K562 (cell line): Measurements from ENCODE around the gene APOBEC3G. TPM values are rescaled to one million over a fixed set of nuclear protein-coding genes. Genes with fewer than 3 reads are reported as not detected.

ENCODE experiments used
- ATAC-seq: fragments of 200-7000 bp; cut with Tn5 transposase; 3 replicates; pipeline ENCODE4 v1.9.1; 2020; ENCODE audit warnings: moderate library complexity
- BruUV-seq: library from RNA; stranded (reverse); fragments of 400-500 nt; replicated peaks from 2 replicates; lab custom pipeline; 2021; lab: Mats Ljungman, UMichigan
- CTCF ChIA-PET: fragments of 300-600 bp; formaldehyde crosslinking; extraction: SDS; loops from one replicate; lab custom pipeline; 2021; ENCODE audit warnings: low intra/inter-chr PET ratio; lab: Yijun Ruan, JAX
- POLR2A ChIA-PET: fragments of 300-600, 350-650 bp; sonication (Branson Sonifier 250); formaldehyde crosslinking; extraction: SDS; loops from one replicate; lab custom pipeline; 2021; ENCODE audit warnings: antibody characterized with exemption, inconsistent platforms; lab: Yijun Ruan, JAX
- DNase-seq, 4 experiments: peaks; one replicate each; pipeline versions ENCODE4 v3.0.0 to v3.0.0-alpha.2; 2011 to 2018; ENCODE audit warnings: low spot score in 3 of 4, mixed read lengths in 3 of 4; ENCODE audit errors: extremely low read depth in 1 of 4
- FAIRE-seq: peaks from 2 replicates; lab custom pipeline; 2011; peaks lifted over from hg19 to GRCh38; lab: Jason Lieb, UNC
- H2AFZ ChIP-seq: 2 replicates; pipeline ENCODE4 v1.6.0; 2011; ENCODE audit warnings: low read depth, low read length, control low read depth, inconsistent platforms
- H3K27ac ChIP-seq: fragments of 200-600 bp; 3 replicates; pipeline ENCODE4 v1.8.0; 2011; ENCODE audit warnings: low read depth, mild to moderate bottlenecking, control low read depth, inconsistent platforms, low read length, moderate library complexity, mixed read lengths; ENCODE audit errors: extremely low read depth
- H3K27me3 ChIP-seq, 2 experiments: fragments of 300-600 bp in 1 of 2; 2 replicates in 1 of 2; 3 replicates in 1 of 2; pipeline versions ENCODE4 v1.6.0 to v1.8.0; 2011; ENCODE audit warnings: inconsistent platforms in 2 of 2, low read length in 2 of 2, mild to moderate bottlenecking in 1 of 2, mixed read lengths in 1 of 2, moderate library complexity in 1 of 2; ENCODE audit not compliant: control insufficient read depth in 2 of 2, insufficient read depth in 2 of 2
- H3K36me3 ChIP-seq: fragments of 300-600 bp; 3 replicates; pipeline ENCODE4 v1.8.0; 2011; ENCODE audit warnings: mild to moderate bottlenecking, low read length, inconsistent platforms; ENCODE audit not compliant: control insufficient read depth, insufficient read depth
- H3K4me1 ChIP-seq, 2 experiments: fragments of 200-600 bp in 1 of 2; replicated peaks in 1 of 2; 2 replicates in 1 of 2; 3 replicates in 1 of 2; pipeline versions ENCODE4 v1.5.1 to v1.8.0; 2011; ENCODE audit warnings: inconsistent platforms in 2 of 2, low read length in 2 of 2, mild to moderate bottlenecking in 1 of 2, mixed read lengths in 1 of 2, moderate library complexity in 1 of 2; ENCODE audit not compliant: control insufficient read depth in 2 of 2, insufficient read depth in 2 of 2
- H3K4me2 ChIP-seq: 2 replicates; pipeline ENCODE4 v1.6.1; 2011; ENCODE audit warnings: low read length, control low read depth, inconsistent platforms, mixed read lengths; ENCODE audit not compliant: insufficient read depth
- H3K4me3 ChIP-seq: fragments of 200-600 bp; sonication (generic), shearing (Covaris generic); 2 replicates; pipeline ENCODE4 v1.5.1; 2016; ENCODE audit warnings: control low read depth, inconsistent platforms
- H3K79me2 ChIP-seq: fragments of 200-600 bp; 3 replicates; pipeline ENCODE4 v1.8.0; 2011; ENCODE audit warnings: low read length, inconsistent platforms; ENCODE audit not compliant: control insufficient read depth, insufficient read depth
- H3K9ac ChIP-seq, 2 experiments: 2 replicates each; pipeline versions ENCODE4 v1.6.0 to v1.6.1; 2011; ENCODE audit warnings: low read depth in 2 of 2, low read length in 2 of 2, control low read depth in 1 of 2, inconsistent platforms in 1 of 2, mild to moderate bottlenecking in 1 of 2, mixed read lengths in 1 of 2; ENCODE audit not compliant: insufficient read depth in 1 of 2
- H3K9me1 ChIP-seq: one replicate; pipeline ENCODE4 v1.6.0; 2011; ENCODE audit warnings: inconsistent platforms, mild to moderate bottlenecking, low read length, moderate library complexity; ENCODE audit not compliant: control insufficient read depth, insufficient read depth
- H3K9me3 ChIP-seq: replicated peaks from 2 replicates; pipeline ENCODE4 v1.5.1; 2011; ENCODE audit warnings: low read depth, low read length, inconsistent platforms; ENCODE audit not compliant: control insufficient read depth, insufficient read depth
- H4K20me1 ChIP-seq: replicated peaks from 2 replicates; pipeline ENCODE4 v1.6.1; 2011; ENCODE audit warnings: low read length, inconsistent platforms, mixed read lengths; ENCODE audit not compliant: control insufficient read depth, insufficient read depth
- ARID1B ChIP-seq: fragments of 450-650 bp; IDR thresholded peaks from 2 replicates; pipeline ENCODE4 v1.6.1; 2016; ENCODE audit warnings: antibody characterized with exemption, mild to moderate bottlenecking, inconsistent platforms
- BRD4 ChIP-seq: fragments of 200-600 bp; sonication (generic); IDR thresholded peaks from 2 replicates; pipeline ENCODE4 v1.6.1; 2017; ENCODE audit warnings: inconsistent platforms
- CCNT2 ChIP-seq: IDR thresholded peaks from 2 replicates; pipeline ENCODE4 v1.6.1; 2011; ENCODE audit warnings: borderline replicate concordance, low read depth, mild to moderate bottlenecking, moderate library complexity, mixed read lengths, low read length; ENCODE audit not compliant: insufficient read length; ENCODE audit errors: extremely low read depth
- CREBBP ChIP-seq: IDR thresholded peaks from one replicate; pipeline ENCODE4 v1.6.1; 2012; ENCODE audit warnings: low read depth, mild to moderate bottlenecking, control low read depth, inconsistent platforms, low read length
- CREM ChIP-seq: IDR thresholded peaks from 2 replicates; pipeline ENCODE4 v1.6.1; 2014; ENCODE audit warnings: antibody characterized with exemption, low read depth
- EP300 ChIP-seq: IDR thresholded peaks from 2 replicates; pipeline ENCODE4 v1.6.1; 2012; ENCODE audit warnings: low read length, improper control_type of control experiment
- RBM17 ChIP-seq: fragments of 200-400 bp; formaldehyde crosslinking; IDR thresholded peaks from 2 replicates; pipeline ENCODE4 v1.6.1; 2017; ENCODE audit warnings: low read depth, mild to moderate bottlenecking, low read length, borderline replicate concordance
- RBM39 ChIP-seq: fragments of 200-400 bp; formaldehyde crosslinking; optimal IDR thresholded peaks from 2 replicates; pipeline ENCODE3; 2018; ENCODE audit warnings: low read depth, low read length
- RCOR1 ChIP-seq, 2 experiments: IDR thresholded peaks; 2 replicates each; pipeline ENCODE4 v1.6.1; 2012; ENCODE audit warnings: low read depth in 2 of 2, low read length in 2 of 2, borderline replicate concordance in 1 of 2, improper control_type of control experiment in 1 of 2
- SIX5 ChIP-seq, 2 experiments: IDR thresholded peaks; 2 replicates each; pipeline ENCODE4 v1.6.1; 2011; ENCODE audit warnings: low read length in 2 of 2, borderline replicate concordance in 1 of 2, low read depth in 1 of 2, mild to moderate bottlenecking in 1 of 2, moderate library complexity in 1 of 2; ENCODE audit not compliant: insufficient read depth in 1 of 2
- ZMIZ1 ChIP-seq, 2 experiments: fragments of 150-350 bp in 1 of 2; IDR thresholded peaks; 2 replicates each; pipeline ENCODE4 v1.6.1; 2012 to 2016; ENCODE audit warnings: low read depth in 2 of 2, low read length in 2 of 2, mild to moderate bottlenecking in 1 of 2, moderate library complexity in 1 of 2
- ZNF583 ChIP-seq: fragments of 250-450 bp; sonication (Bioruptor Pico); IDR thresholded peaks from 2 replicates; pipeline ENCODE4 v1.4.0; 2020
- WGBS: fragments of 100-300 bp; shearing (Covaris generic); methylation state at CpG from one replicate; pipeline ENCODE4 v1.1.6; 2016; ENCODE audit warnings: low coverage, mixed read lengths; ENCODE audit not compliant: insufficient coverage; ENCODE audit errors: missing lambda C conversion rate; 5-methylcytosine and 5-hydroxymethylcytosine counted together
- in situ Hi-C: fragments of 300-500 bp; cut with MboI; formaldehyde crosslinking; loops from 4 replicates; pipeline ENCODE4 v1.15.0; 2018; ENCODE audit warnings: inconsistent platforms, mixed read lengths
- intact Hi-C: fragments of 100-400 bp; cut with micrococcal nuclease; formaldehyde crosslinking; loops from 2 replicates; pipeline ENCODE4 v1.14.2; 2022
- polyA plus RNA-seq, 8 experiments: library from polyadenylated mRNA; depleted of rRNA in 4 of 8; stranded (reverse) in 5 of 8; unstranded in 3 of 8; fragments of >200 nt; fragmentation: Nextera tagmentation in 2 of 8; fragmentation: Illumina TruSeq in 1 of 8; extraction: Ambion mirVana in 2 of 8; extraction: Trizol in 1 of 8; gene quantifications; 2 replicates each; pipeline versions ENCODE4 v1.2.1 to v1.2.3, GENCODE V29; 2011 to 2014; ENCODE audit warnings: inconsistent platforms in 1 of 8, missing spikeins in 1 of 8
- total RNA-seq, 7 experiments: library from RNA; depleted of rRNA in 6 of 7; stranded (reverse); fragments of >200 nt in 6 of 7; fragmentation: Illumina TruSeq in 2 of 7; extraction: Trizol in 2 of 7; gene quantifications; 2 replicates each; pipeline versions ENCODE4 v1.2.1 to v1.2.3, GENCODE V29; 2011 to 2021; ENCODE audit warnings: low replicate concordance in 1 of 7
- TF ChIP-seq, protein P1 (sequence below): fragments of 250-450 bp; sonication (Bioruptor Pico); IDR thresholded peaks from 2 replicates; pipeline ENCODE4 v1.4.0; 2020

Gene APOBEC3G
- total and polyA plus RNA-seq, 9 of the 15 experiments (the other 6 are each of a cell fraction or from before 2014, with no cell fraction given) = 5.2 to 20.8 (median 11.4) TPM

DNA sequence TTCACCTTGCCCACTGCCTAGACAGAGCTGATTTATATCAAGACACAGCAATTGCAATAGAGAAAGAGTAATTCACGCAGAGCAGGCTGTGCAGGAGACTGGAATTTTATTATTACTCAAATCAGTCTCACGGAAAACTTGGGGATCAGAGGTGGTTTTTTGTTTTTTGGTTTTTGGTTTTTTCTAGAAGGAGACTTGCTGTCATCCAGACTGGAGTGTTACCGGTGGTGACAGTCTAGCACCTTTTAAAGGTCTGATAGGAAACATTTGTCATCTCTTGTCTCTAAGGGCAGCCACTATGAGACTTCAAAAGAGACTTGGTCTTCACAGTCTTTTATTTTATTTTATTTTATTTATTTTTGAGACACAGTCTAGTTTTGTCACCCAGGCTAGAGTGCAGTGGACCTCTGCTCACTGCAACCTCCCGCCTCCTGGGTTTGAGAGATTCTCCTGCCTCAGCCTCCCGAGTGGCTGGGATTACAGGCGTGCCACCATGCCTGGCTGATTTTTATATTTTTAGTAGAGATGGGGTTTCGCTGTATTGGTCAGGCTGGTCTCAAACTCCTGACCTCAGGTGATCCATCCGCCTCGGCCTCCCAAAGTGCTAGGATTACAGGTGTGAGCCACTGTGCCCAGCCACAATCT is 39.0 kb downstream of the APOBEC3G start:
- H3K27ac ChIP-seq = no peak overlapping the region
- ChIA-PET POLR2A (interaction anchor here (0.6 kb wide), 1 partner anchor 280 kb away, joined by 3 read pairs; no protein-coding TSS in a partner anchor), CTCF (no interaction called here)
- H3K9ac ChIP-seq = no peak overlapping the region
- WGBS = 58% methylated on average over 9 of the region's 9 CpGs
- H3K4me1 ChIP-seq = no peaks in the 10 kb centered on the region; a peak in 2 of 5 replicates
- H3K79me2 ChIP-seq = no peaks in the 10 kb centered on the region
- no TSS peak for BruUV-seq
- no peaks in the 10 kb centered on the region for H3K9me3 ChIP-seq
- intact Hi-C loops = no loop called here
- no peak for ATAC-seq
- no peaks in the 10 kb centered on the region for H3K27me3 ChIP-seq
- H3K4me3 ChIP-seq = no peak overlapping the region
- DNase-seq = no peak
- in situ Hi-C loops = loop anchor here (5.0 kb wide), 1 partner anchor 104 kb away; the partner anchor contains the start of gene APOBEC3C
- H2AFZ ChIP-seq = no peak overlapping the region
- no peaks in the 10 kb centered on the region for H3K9me1 ChIP-seq
- H4K20me1 ChIP-seq = no peaks in the 10 kb centered on the region
- no peak for FAIRE-seq
- no peak overlapping the region for H3K4me2 ChIP-seq
- H3K36me3 ChIP-seq = no peaks in the 10 kb centered on the region
- no peak for TF ChIP-seq ARID1B
- no peak for TF ChIP-seq ZNF583 (CRISPR knock-in tag)
- no peak for TF ChIP-seq CREM
- no peak for TF ChIP-seq CCNT2
- TF ChIP-seq SIX5 (IDR thresholded peaks at IDR 0.05; ENCODE audit: borderline replicate concordance in 1 of 2, insufficient read depth in 1 of 2, low read depth in 1 of 2, low read length in 2 of 2) = no peak
- TF ChIP-seq CREBBP = no peak
- TF ChIP-seq, protein P1, sequence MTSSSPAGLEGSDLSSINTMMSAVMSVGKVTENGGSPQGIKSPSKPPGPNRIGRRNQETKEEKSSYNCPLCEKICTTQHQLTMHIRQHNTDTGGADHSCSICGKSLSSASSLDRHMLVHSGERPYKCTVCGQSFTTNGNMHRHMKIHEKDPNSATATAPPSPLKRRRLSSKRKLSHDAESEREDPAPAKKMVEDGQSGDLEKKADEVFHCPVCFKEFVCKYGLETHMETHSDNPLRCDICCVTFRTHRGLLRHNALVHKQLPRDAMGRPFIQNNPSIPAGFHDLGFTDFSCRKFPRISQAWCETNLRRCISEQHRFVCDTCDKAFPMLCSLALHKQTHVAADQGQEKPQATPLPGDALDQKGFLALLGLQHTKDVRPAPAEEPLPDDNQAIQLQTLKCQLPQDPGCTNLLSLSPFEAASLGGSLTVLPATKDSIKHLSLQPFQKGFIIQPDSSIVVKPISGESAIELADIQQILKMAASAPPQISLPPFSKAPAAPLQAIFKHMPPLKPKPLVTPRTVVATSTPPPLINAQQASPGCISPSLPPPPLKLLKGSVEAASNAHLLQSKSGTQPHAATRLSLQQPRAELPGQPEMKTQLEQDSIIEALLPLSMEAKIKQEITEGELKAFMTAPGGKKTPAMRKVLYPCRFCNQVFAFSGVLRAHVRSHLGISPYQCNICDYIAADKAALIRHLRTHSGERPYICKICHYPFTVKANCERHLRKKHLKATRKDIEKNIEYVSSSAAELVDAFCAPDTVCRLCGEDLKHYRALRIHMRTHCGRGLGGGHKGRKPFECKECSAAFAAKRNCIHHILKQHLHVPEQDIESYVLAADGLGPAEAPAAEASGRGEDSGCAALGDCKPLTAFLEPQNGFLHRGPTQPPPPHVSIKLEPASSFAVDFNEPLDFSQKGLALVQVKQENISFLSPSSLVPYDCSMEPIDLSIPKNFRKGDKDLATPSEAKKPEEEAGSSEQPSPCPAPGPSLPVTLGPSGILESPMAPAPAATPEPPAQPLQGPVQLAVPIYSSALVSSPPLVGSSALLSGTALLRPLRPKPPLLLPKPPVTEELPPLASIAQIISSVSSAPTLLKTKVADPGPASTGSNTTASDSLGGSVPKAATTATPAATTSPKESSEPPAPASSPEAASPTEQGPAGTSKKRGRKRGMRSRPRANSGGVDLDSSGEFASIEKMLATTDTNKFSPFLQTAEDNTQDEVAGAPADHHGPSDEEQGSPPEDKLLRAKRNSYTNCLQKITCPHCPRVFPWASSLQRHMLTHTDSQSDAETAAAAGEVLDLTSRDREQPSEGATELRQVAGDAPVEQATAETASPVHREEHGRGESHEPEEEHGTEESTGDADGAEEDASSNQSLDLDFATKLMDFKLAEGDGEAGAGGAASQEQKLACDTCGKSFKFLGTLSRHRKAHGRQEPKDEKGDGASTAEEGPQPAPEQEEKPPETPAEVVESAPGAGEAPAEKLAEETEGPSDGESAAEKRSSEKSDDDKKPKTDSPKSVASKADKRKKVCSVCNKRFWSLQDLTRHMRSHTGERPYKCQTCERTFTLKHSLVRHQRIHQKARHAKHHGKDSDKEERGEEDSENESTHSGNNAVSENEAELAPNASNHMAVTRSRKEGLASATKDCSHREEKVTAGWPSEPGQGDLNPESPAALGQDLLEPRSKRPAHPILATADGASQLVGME (CRISPR knock-in tag) = no peak
- TF ChIP-seq BRD4 = no peak
- TF ChIP-seq RBM17 = no peak
- no peak for TF ChIP-seq EP300
- TF ChIP-seq RBM39 = no peak
- no peak for TF ChIP-seq RCOR1 (IDR thresholded peaks at IDR 0.05; ENCODE audit: borderline replicate concordance in 1 of 2, low read depth in 2 of 2, low read length in 2 of 2)
- TF ChIP-seq ZMIZ1 (IDR thresholded peaks at IDR 0.05; ENCODE audit: low read depth in 2 of 2, low read length in 2 of 2) = no peak
